Gastroesophageal sphincter (tissue), 3 donors: ENCODE results near the gene ZNF436.

Experiments
- CTCF ChIP-seq, 4 experiments: fragments of 200-600 bp in 2 of 4; fragments of 450-650 bp in 2 of 4; sonication (generic) in 1 of 4; IDR thresholded peaks; one replicate each; pipeline ENCODE4 v1.5.1; 2017 to 2019; ENCODE audit warnings: antibody characterized with exemption in 4 of 4, mild to moderate bottlenecking in 2 of 4, moderate library complexity in 2 of 4
- EP300 ChIP-seq: sonication (generic); formaldehyde crosslinking; IDR thresholded peaks from one replicate; pipeline ENCODE4 v1.6.1; 2017; ENCODE audit warnings: antibody characterized with exemption, mild to moderate bottlenecking
- POLR2A ChIP-seq, 2 donors: fragments of 450-650 bp; IDR thresholded peaks; one replicate each; pipeline ENCODE4 v1.6.1; 2017; ENCODE audit warnings: antibody characterized with exemption in 2 of 2, mild to moderate bottlenecking in 2 of 2, moderate library complexity in 1 of 2
- POLR2AphosphoS5 ChIP-seq: sonication (generic); formaldehyde crosslinking; IDR thresholded peaks from one replicate; pipeline ENCODE4 v1.6.1; 2017; ENCODE audit warnings: antibody characterized with exemption

GRCh38 chr1:23367451-23367790 lies 2.2 kb downstream of the ZNF436 start:
- no peak for TF ChIP-seq CTCF (IDR thresholded peaks at IDR 0.05)
- TF ChIP-seq POLR2AphosphoS5, result no peak
- no peak for TF ChIP-seq POLR2A (IDR thresholded peaks at IDR 0.05)
- TF ChIP-seq EP300, result no peak
